LNCAP (cell line): Measurements from ENCODE around the gene CEP295NL.

Experiments
- TF ChIP-seq, protein P1 (sequence below): fragments of 450-650 bp; IDR thresholded peaks from 2 replicates; pipeline ENCODE4 v1.5.1; 2017; ENCODE audit warnings: mild to moderate bottlenecking

Gene CEP295NL

DNA sequence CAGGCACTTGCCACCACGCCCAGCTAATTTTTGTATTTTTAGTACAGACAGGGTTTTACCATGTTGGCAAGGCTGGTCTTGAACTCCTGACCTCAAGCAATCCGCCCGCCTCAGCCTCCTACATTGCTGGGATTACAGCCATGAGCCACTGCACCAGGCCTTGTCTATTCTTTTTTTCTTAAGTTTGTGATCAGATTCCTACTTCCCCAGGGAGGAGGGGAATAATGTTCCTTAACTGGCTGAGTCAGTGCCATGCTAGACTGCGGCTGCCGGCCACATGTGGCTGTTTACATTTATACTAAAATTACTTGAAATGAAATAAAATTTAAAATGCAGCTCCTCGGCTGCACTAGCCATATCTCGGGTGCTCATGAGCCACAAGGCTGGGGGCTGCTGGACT, 34.6 kb downstream of the CEP295NL start:
- TF ChIP-seq, protein P1, sequence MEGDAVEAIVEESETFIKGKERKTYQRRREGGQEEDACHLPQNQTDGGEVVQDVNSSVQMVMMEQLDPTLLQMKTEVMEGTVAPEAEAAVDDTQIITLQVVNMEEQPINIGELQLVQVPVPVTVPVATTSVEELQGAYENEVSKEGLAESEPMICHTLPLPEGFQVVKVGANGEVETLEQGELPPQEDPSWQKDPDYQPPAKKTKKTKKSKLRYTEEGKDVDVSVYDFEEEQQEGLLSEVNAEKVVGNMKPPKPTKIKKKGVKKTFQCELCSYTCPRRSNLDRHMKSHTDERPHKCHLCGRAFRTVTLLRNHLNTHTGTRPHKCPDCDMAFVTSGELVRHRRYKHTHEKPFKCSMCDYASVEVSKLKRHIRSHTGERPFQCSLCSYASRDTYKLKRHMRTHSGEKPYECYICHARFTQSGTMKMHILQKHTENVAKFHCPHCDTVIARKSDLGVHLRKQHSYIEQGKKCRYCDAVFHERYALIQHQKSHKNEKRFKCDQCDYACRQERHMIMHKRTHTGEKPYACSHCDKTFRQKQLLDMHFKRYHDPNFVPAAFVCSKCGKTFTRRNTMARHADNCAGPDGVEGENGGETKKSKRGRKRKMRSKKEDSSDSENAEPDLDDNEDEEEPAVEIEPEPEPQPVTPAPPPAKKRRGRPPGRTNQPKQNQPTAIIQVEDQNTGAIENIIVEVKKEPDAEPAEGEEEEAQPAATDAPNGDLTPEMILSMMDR: no peak

DNA sequence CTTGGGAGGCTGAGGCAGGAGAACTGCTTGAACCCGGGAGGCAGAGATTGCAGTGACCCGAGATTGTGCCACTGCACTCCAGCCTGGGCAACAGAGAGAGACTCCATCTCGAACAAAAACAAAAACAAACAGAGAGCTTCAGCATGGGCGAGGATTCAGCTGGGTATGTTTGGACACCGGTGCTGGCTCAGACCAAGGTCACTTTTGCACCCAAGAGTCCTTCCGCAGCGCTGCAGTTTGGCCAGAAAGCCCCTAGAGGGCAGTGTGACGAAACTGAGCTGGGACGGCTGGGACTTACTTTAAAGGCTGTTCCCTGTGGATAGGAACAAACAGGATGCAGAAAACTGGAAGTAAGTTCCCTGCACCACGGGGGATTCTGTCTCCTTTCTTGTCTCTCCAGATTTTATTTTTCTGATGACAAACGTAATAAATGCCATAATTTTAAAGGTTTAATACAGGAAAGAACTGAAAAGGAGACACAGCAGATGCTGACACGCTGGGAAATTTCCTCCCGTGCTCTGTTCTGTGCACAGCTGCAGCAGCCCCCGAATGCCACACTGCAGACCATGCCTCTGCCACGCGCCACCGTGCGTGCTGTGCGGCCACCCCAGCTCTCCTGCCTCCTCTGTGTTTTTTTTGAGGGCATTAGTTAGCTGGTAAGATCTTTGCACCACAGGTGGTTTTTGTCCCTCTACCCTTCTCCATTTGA, 37.2 kb downstream of the CEP295NL start:
- TF ChIP-seq, protein P1: peak; percentile 95

DNA sequence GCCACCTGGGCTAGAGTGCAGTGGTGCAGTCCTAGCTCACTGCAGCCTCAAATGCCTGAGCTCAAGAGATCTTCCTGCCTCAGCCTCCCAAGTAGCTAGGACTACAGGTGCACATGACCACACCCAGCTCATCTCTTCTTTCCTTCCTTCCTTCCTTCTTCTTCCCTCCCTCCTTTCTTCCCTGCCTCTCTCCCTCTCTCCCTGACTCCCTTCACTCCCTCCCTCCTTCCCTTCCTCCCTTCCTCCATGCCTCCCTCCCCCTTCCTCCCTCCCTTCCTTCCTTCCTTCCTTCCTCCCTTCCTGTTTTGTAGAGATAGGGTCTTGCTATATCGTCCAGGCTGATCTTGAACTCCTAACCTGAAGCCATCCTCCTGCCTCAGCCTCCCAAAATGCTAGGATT, 38.9 kb downstream of the CEP295NL start:
- TF ChIP-seq, protein P1: no peak

DNA sequence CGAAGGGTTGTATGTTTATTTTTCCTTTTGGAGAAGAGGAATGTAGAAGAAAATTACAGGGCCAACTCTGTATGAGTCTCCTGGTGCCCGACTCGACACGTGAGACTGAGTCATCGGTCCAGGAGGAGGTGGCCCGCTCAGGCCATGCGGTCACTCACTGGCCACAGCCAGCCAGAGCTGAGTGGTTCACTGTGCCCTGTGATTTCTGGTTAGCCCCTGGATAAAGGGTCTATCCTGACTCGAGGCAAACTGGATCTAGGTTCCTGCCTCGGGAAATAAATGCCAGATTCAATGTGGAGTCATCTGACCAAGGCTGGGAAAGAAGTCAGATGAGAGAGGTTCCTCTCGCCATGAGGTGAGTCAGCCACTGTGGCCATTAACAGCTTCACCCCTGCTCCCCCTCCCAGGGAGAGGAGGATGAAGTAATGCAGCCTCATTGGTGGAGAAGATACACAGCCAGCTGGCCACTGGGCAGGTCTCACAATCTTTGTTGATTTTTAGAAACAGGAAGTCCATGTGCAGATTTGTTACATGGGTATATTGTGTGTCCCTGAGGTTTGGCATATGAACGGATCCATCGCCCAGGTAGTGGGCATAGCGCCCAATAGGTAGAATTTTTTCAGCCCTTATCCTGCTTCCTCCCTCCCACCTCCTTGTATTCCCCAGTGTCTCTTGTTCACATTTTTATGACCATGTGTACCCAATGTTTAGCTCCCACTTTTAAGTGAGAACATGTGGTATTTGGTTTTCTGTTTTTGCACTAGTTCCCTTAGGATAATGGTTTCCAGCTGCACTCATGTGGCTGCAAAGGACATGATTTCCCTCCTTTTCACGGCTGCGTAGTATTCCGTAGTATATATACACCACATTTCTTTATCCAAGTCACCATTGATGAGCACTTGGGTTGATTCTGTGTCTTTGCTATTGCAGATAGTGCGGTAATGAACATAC, 40.7 kb downstream of the CEP295NL start:
- TF ChIP-seq, protein P1: no peak

GRCh38 chr17:78861229-78861628, 41.8 kb downstream of the CEP295NL start:
- TF ChIP-seq, protein P1: no peak

GRCh38 chr17:78859051-78859450, 44.0 kb downstream of the CEP295NL start:
- TF ChIP-seq, protein P1: no peak

DNA sequence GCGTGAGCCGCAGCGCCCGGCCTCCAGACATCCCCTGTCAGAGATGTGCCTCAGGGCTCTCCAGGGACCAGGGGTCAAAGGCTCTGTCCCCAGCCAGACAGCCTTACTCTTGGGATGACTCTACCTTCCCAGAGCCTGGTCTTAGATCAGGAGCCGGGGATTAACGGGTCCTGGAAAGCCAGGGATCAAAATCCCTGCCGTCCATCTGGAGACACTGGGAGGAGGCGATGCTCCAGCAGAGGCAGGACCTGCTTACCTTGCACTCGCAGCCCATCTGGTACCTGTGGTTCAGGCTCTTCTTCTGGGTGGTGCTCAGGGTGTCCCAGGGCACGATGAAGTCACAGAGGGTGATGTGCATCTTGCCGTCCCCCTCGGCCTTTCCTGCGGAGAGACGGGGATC, 45.7 kb downstream of the CEP295NL start:
- TF ChIP-seq, protein P1: no peak
